Upper lobe of left lung (tissue), 4 donors: Measurements from ENCODE around the gene DNAJC13.

Experiments used
- POLR2AphosphoS5 ChIP-seq, 2 donors: sonication (generic); formaldehyde crosslinking; IDR thresholded peaks; one replicate each; pipeline ENCODE4 v1.5.1; 2017; ENCODE audit warnings: antibody characterized with exemption in 2 of 2
- TF ChIP-seq, protein P1 (sequence below), 6 experiments: fragments of 450-650 bp in 4 of 6; fragments of 200-600 bp in 2 of 6; sonication (generic) in 2 of 6; IDR thresholded peaks; one replicate each; pipeline ENCODE4 v1.5.1; 2016 to 2019; ENCODE audit warnings: antibody characterized with exemption in 6 of 6

GRCh38 chr3:132509096-132509495 is 91.8 kb downstream of the DNAJC13 start:
- no peak for TF ChIP-seq POLR2AphosphoS5 (IDR thresholded peaks at IDR 0.05)
- TF ChIP-seq, protein P1, sequence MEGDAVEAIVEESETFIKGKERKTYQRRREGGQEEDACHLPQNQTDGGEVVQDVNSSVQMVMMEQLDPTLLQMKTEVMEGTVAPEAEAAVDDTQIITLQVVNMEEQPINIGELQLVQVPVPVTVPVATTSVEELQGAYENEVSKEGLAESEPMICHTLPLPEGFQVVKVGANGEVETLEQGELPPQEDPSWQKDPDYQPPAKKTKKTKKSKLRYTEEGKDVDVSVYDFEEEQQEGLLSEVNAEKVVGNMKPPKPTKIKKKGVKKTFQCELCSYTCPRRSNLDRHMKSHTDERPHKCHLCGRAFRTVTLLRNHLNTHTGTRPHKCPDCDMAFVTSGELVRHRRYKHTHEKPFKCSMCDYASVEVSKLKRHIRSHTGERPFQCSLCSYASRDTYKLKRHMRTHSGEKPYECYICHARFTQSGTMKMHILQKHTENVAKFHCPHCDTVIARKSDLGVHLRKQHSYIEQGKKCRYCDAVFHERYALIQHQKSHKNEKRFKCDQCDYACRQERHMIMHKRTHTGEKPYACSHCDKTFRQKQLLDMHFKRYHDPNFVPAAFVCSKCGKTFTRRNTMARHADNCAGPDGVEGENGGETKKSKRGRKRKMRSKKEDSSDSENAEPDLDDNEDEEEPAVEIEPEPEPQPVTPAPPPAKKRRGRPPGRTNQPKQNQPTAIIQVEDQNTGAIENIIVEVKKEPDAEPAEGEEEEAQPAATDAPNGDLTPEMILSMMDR (IDR thresholded peaks at IDR 0.05): no peak
